Measurements from ENCODE around the gene KBTBD6.
"Not testable (repeated sequence)": the region's sequence is repeated elsewhere in the genome, so short reads cannot be mapped to it uniquely, and the experiment has no call there.

The KBTBD6 gene

DNA sequence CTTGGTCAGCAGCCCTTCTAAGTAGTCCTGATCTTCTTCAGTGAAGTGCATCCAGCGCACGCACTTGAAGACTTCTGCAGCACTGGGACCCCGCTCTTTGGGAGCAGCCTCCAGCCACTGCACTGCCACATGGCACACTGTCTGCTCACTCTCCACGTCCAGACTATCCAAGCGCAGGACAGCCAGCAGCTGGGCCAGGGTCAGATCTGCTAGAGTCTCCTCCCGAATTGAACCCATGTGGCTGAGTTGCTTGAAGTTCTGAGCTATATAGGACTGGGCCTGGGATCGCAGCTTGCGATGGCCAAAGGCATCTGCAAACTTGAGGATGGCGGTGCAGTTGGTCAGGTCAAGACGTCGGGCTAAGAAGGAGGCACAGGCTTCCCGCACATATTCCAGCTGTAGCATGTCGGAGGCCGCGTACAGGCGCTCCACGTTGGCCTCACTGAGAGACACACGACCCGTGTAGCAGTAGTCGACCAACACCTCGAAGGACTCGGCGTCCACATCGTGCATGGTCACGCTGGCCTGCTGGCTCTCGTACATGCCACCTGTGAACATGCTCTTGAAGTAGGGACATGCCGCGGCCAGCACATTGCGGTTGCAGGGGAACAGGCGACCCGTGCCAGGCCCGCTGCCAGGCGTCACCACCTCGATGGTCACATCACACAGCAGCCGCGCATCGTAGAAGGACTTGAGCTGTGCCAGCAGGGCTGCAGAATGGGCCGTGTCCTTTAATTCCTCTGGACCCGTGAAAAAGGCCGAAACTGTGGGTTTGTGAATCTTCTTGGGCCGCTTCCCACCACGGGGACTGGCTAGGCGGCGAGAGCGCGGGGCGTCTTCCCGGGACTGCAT lies 716 bp downstream of the KBTBD6 start:
- not testable (repeated sequence) for DNase-seq

DNA sequence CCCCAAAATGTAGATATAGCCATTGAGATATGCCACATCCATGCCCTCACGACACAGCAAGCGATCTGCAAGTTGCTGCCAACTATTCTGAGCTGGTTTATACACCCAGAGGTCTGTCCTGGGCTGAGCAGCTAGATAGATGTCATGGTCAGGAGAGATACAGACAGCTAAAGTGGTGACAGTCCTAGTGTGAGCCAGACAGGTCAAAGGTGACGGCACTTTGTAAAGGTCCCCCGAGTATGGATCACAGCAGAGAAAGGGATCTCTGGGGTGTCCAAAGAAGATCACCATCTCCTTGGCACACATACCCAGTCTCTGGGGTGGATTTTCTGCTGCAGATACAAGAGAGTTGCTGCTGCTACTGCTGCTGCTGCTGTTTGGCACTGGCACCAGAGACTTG lies 1.4 kb downstream of the KBTBD6 start:
- not testable (repeated sequence) for DNase-seq

DNA sequence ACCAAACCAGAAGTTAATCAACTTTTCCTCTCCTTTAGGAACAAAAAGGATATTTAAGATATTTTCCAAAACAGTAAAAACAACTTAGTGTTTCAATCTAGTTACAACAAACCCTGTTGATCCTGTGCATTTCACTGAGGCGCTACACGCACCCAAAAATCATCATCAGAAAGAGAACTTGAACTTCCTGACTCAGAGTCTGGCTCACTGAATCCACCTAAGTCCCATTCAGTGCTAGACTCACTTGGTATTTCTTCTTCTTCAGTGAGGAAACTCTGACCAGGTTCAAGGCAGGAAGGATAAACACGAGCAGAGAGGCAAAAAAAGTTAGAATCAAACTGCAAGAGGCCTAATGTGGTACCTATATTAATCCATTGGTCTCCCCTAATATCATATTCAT lies 2.2 kb downstream of the KBTBD6 start:
- DNase-seq, result peak in 1 of 6 experiments; percentile 24

DNA sequence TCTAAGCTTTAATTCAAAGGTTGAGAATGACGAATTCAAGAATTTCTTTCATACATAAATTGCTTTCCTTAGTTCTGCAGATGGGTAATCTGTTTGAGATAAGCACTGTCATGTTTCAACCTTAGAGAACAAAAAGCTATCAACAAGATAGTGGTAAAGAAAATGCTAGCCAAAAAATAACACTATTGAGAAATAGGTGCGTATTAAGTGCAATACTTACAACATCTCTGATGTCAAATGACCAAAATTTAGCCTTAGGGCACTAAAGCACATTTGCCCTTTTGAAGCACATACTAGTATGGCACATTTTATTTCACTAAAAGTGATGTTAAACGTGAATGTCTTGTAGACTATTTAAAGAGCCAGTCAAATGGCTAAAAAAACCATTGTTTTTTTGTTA lies 4.9 kb downstream of the KBTBD6 start:
- no peak for DNase-seq

DNA sequence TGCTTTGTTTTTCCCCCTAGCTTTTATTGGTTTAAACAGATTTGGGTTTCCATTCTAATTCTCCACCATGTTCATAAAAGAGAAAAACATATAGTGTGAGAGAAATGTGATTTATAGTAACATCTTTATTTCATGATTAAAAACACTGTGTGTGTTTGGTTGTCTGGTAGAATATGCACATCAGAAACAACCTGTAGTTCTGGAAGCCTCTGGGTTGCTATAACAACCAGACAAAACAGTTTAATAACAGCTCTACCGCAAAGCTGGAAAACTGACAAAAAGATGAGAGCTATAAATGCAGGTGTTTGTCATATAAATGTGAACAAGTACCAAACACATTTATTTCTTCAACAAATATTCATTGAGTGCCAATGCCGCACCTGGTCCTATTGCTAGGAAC lies 9.8 kb downstream of the KBTBD6 start:
- peak in 3 of 6 experiments; percentile 19 to 37 (median 31) for DNase-seq

DNA sequence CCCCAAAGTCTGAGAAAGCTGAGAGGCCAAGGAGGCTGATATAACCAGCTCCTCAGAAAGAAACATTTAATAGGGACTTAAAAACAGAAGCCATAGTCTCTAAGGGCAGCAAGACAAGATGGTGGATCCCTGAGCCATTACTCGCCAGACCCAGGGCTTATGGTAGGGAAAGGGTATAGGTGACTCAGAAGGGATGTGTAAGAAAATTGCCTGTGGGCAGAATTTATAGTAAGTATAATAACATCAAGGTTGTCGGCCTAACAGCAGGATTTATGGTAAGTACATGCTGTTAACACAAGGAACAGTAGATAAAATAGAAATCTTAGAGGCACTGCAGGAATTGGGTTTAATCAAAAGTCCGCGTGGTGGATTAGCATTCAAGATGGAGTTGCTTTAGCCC lies 14.7 kb downstream of the KBTBD6 start:
- DNase-seq, result no peak

DNA sequence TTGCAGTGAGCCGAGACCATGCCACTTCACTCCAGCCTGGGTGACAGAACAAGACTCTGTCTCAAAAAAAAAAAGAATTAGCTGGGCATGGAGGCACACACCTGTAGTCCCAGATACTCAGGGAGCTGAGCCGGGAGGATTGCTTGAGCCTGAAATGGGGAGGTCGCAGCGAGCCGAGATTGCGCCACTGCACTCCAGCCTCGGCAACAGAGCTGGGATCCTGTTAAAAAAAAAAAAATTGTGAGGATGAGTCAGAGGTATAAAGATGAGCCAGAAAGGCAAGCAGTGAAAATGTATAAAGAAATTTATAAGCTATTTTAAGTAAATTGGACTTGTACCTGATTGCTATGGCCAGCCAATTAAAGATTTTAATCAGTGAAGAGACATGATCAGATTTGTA lies 21.1 kb downstream of the KBTBD6 start:
- no peak for DNase-seq

DNA sequence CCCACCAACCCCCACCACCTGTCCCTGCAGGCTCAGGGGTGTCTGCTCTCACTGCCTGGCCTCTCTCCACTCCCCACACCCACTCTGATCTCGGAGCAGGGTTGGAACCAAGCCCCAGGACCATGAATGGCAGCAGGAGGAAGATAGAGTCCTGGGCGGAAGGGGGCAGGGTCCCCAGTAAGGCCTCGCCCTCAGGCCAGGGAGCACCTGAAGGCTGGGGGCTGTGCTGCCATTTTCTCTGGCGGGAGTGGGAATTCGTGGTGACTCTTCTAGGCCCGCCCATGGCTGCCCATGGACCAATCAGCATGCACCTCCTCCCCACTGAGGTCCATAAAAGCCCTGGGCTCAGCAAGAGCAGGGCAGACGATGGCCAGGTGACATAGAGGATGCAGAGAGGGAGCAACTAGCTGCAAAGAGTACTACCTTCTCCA lies 25.0 kb downstream of the KBTBD6 start:
- no peak for DNase-seq

DNA sequence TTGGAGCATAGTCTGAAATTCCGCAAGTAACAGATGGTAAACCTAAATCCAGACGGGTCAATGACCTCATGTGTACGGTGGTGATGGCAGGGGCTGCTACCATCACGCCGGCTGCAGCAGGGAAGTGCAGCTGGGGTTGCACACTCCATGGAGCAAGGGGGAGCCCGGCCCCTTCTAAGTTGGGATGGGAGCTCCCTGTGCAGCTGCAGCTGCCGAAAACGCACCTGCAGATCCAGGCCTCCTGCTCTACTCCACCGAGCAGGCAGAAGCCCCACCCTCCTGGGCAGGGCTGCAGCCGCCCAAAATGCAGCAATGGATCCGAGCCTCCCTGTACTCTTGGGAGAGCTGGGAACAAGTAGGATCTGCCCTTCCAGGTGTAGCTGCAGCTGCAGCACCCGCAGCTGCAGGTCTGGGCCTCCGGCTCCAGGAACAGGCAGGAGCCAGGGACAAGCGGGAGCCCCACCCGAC lies 25.5 kb downstream of the KBTBD6 start:
- no peak for DNase-seq

DNA sequence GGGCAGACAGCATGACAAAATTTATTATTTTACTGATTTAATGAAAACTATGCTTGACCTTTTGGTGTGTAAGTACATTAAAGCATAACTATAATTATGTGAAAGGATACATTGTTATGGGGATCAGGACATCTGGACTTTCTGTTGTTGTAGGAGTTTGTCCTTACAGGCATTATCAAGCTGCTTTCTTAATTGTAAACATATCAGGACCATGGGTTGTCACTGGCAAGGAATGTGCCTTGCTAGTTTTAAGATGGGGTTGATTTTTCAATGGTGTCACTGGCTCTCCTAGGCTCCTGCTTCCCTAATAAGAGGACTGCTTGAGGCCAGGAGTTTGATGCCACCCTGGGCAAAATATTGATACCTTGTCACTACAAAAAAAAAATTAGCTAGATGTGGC lies 32.6 kb downstream of the KBTBD6 start:
- DNase-seq, result no peak

DNA sequence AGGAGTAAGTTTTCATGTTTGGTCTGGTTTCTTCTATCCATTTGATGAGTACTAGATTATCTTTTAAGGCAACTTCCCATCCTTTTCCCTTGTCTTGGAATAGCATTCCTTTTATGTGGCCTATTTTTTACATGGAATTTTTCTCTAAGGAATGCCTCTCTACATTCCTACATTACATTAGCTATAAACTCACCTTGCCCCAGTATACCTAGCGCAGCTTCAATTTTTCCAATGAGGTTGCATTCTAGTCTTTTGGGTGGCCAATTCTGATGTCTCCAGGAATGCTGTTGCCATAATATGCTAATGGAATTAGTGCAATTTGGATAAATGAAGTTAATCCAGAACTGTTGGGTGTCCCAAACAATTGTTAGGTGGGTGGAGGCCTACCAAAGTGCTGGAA lies 33.8 kb downstream of the KBTBD6 start:
- DNase-seq, result no peak

DNA sequence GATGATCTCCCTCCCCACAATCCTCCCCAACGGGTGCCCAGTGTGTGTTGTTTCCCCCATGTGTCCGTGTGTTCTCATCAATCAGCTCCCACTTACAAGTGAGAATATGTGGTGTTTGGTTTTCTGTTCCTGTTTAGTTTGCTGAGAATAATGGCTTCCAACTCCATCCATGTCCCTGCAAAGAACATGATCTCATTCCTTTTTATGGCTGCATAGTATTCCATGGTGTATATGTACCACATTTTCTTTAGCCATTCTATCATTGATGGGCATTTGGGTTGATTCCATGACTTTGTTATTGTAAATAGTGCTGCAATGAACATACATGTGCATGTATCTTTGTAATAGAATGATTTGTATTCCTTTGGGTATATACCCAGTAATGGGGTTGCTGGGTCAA lies 36.9 kb downstream of the KBTBD6 start:
- DNase-seq, result not testable (repeated sequence)

DNA sequence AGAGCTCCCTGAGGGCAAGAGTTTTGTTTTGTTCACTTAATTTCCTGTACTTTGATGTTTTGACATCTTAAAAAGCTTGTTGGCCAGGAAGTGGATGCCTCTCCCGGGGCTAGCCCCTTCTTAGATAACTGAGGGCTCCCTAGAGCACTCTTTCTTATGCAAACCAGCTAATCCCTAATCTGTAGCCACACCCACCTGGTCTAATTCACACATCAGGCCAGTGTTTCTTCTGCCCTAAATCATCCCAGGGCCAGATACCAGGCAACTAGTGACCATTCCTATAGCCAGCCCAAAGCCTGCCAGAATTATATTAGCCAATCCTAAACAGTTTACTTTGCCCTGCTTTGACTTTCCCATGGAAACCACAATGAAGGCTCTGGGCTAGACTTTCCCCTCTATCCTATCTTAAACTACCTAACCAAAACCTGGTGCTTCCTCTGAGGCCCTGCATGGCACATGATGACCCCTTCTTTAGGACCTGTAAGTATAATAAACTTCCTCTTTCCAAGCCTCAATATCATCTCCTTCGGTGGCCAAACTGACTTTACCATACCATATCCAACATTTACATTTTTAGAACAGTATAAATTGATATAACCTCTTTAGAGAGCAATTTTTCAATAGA lies 46.5 kb downstream of the KBTBD6 start:
- no peak for DNase-seq

DNA sequence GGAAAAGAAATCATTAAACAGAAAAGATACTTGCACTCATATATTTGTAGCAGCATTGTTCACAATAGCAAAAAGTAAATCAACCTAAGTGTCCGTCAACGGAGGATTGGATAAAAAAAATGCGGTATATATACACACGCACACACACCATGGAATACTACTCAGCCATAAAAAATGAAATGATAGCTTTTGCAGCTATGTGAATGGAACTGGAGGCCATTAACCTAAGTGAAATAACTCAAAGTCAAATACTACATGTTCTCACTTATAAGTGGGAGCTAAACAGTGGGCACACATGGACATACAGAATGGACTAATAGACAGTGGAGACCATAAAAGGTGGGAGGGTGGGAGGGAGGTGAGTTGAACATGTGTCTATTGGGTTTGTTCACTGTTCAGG lies 52.9 kb downstream of the KBTBD6 start:
- DNase-seq, result no peak

Measured in stimulated activated naive CD4-positive, alpha-beta T cell (primary cell).